ENCODE measurements around the gene LMBR1. TPM values are rescaled to one million over a fixed set of nuclear protein-coding genes. Genes with fewer than 3 reads are reported as not detected.
A peak's percentile ranks its signal among the peaks of the same experiment; 100 is the strongest.
"Not testable (repeated sequence)": the region's sequence is repeated elsewhere in the genome, so short reads cannot be mapped to it uniquely, and the experiment has no call there.

Gene LMBR1
- total RNA-seq, 4 donors from 2014 or later = 38.0 to 81.3 (median 56.4) TPM

GRCh38 chr7:156927571-156928405 lies 34.8 kb upstream of the LMBR1 start:
- H3K4me1 ChIP-seq = no peaks in the 10 kb centered on the region
- TF ChIP-seq POLR2A (IDR thresholded peaks at IDR 0.05; ENCODE audit: low read depth) (no peak), POLR2AphosphoS5 (IDR thresholded peaks at IDR 0.05) (peak in 1 of 2 donors; percentile 26)
- WGBS = 77% methylated on average over 17 of the region's 17 CpGs
- peaks cover 0 to 27% (median 0%) of the 10 kb centered on the region in 4 donors for H3K27me3 ChIP-seq
- no peaks in the 10 kb centered on the region for H3K36me3 ChIP-seq
- no peak for DNase-seq (ENCODE audit: extremely low spot score)
- intact Hi-C loops (cut with DNase I) = no loop called here
- no peak overlapping the region for H3K4me3 ChIP-seq
- H3K9me3 ChIP-seq = no peaks in the 10 kb centered on the region
- H3K27ac ChIP-seq (replicated peaks in 1 of 4) = no peak overlapping the region

GRCh38 chr7:156925821-156926220 lies 32.8 kb upstream of the LMBR1 start:
- H3K9me3 ChIP-seq; H3K27ac ChIP-seq (replicated peaks in 1 of 4); H3K4me1 ChIP-seq; H3K4me3 ChIP-seq; intact Hi-C loops (cut with DNase I); DNase-seq (ENCODE audit: extremely low spot score); H3K36me3 ChIP-seq: not testable (repeated sequence)
- 97% methylated on average over 12 of the region's 12 CpGs for WGBS
- peaks cover 0 to 40% (median 0%) of the 10 kb centered on the region in 4 donors for H3K27me3 ChIP-seq

- H3K9me3 ChIP-seq; H3K36me3 ChIP-seq; intact Hi-C loops (cut with DNase I); H3K4me3 ChIP-seq; DNase-seq (ENCODE audit: extremely low spot score); H3K4me1 ChIP-seq; H3K27ac ChIP-seq (replicated peaks in 1 of 4): not testable (repeated sequence)
- H3K27me3 ChIP-seq = peaks cover 0 to 36% (median 0%) of the 10 kb centered on the region in 4 donors
- WGBS = 94% methylated on average over 6 of the region's 6 CpGs
Observed at GRCh38 chr7:156922304-156922703, 29.3 kb upstream of the LMBR1 start.

GRCh38 chr7:156920487-156921373 lies 27.7 kb upstream of the LMBR1 start:
- H3K36me3 ChIP-seq; DNase-seq (ENCODE audit: extremely low spot score); H3K27ac ChIP-seq (replicated peaks in 1 of 4); H3K9me3 ChIP-seq; intact Hi-C loops (cut with DNase I); H3K4me1 ChIP-seq; H3K4me3 ChIP-seq: not testable (repeated sequence)
- 87% methylated on average over 24 of the region's 24 CpGs for whole genome bisulfite sequencing
- peaks cover 0 to 36% (median 0%) of the 10 kb centered on the region in 4 donors for H3K27me3 ChIP-seq

GRCh38 chr7:156920076-156920475 lies 27.1 kb upstream of the LMBR1 start:
- Histone ChIP-seq H3K9me3 (no peaks in the 10 kb centered on the region), H3K36me3 (no peaks in the 10 kb centered on the region), H3K4me1 (no peaks in the 10 kb centered on the region), H3K27ac (replicated peaks in 1 of 4) (no peak overlapping the region), H3K27me3 (peaks cover 0 to 40% (median 0%) of the 10 kb centered on the region in 4 donors), H3K4me3 (no peak overlapping the region)
- intact Hi-C loops (cut with DNase I) = no loop called here
- no peak for DNase-seq (ENCODE audit: extremely low spot score)
- TF ChIP-seq POLR2A (IDR thresholded peaks at IDR 0.05; ENCODE audit: low read depth) (no peak), CTCF (IDR thresholded peaks at IDR 0.05) (no peak), POLR2AphosphoS5 (IDR thresholded peaks at IDR 0.05) (no peak), EP300 (IDR thresholded peaks at IDR 0.05) (no peak)
- WGBS = 70% methylated on average over 5 of the region's 5 CpGs

- H3K4me1 ChIP-seq = no peaks in the 10 kb centered on the region
- no peak for DNase-seq (ENCODE audit: extremely low spot score)
- WGBS = 87% methylated on average over 17 of the region's 19 CpGs
Observed at GRCh38 chr7:156919132-156919713, 26.2 kb upstream of the LMBR1 start.

More at GRCh38 chr7:156919132-156919713, 26.2 kb upstream of the LMBR1 start:
- intact Hi-C loops (cut with DNase I) = no loop called here
- no peak overlapping the region for H3K27ac ChIP-seq (replicated peaks in 1 of 4)
- H3K4me3 ChIP-seq = no peak overlapping the region
- H3K9me3 ChIP-seq = no peaks in the 10 kb centered on the region
- H3K36me3 ChIP-seq = no peaks in the 10 kb centered on the region
- H3K27me3 ChIP-seq = peaks cover 0 to 43% (median 0%) of the 10 kb centered on the region in 4 donors
- TF ChIP-seq POLR2A (IDR thresholded peaks at IDR 0.05; ENCODE audit: low read depth) (no peak), POLR2AphosphoS5 (IDR thresholded peaks at IDR 0.05) (no peak), EP300 (IDR thresholded peaks at IDR 0.05) (no peak), CTCF (IDR thresholded peaks at IDR 0.05) (no peak)
